K562 (cell line): ENCODE data around the gene TMEM128. TPM values are rescaled to one million over a fixed set of nuclear protein-coding genes. Genes with fewer than 3 reads are reported as not detected.

ENCODE experiments used
- ARID4B ChIP-seq: sonication (generic); formaldehyde crosslinking; IDR thresholded peaks from 2 replicates; pipeline ENCODE4 v1.8.0; 2022; ENCODE audit warnings: mild to moderate bottlenecking, missing genetic modification reagents
- CTCFL ChIP-seq: IDR thresholded peaks from 2 replicates; pipeline ENCODE4 v1.6.1; 2011; ENCODE audit warnings: borderline replicate concordance, low read depth, mild to moderate bottlenecking, moderate library complexity, low read length; ENCODE audit not compliant: insufficient read depth, poor library complexity, severe bottlenecking
- GTF2F1 ChIP-seq: IDR thresholded peaks from 2 replicates; pipeline ENCODE4 v1.6.1; 2011; ENCODE audit warnings: low read depth, low read length, improper control_type of control experiment
- HOXB6 ChIP-seq: fragments of 250-450 bp; sonication (Bioruptor Pico); IDR thresholded peaks from 2 replicates; pipeline ENCODE4 v1.5.1; 2022; ENCODE audit warnings: mild to moderate bottlenecking, borderline replicate concordance
- KLF6 ChIP-seq: fragments of 250-450 bp; sonication (Bioruptor Pico); IDR thresholded peaks from 2 replicates; pipeline ENCODE4 v1.4.0; 2020; ENCODE audit warnings: mild to moderate bottlenecking, moderate library complexity, borderline replicate concordance
- LCOR ChIP-seq: sonication (generic); formaldehyde crosslinking; IDR thresholded peaks from 2 replicates; pipeline ENCODE4 v1.8.0; 2022; ENCODE audit warnings: mild to moderate bottlenecking, missing genetic modification reagents
- NCOA1 ChIP-seq: fragments of 450-650 bp; IDR thresholded peaks from 2 replicates; pipeline ENCODE4 v1.6.1; 2016; ENCODE audit warnings: low read depth
- RBM34 ChIP-seq: fragments of 200-400 bp; formaldehyde crosslinking; IDR thresholded peaks from 2 replicates; pipeline ENCODE4 v1.6.1; 2018; ENCODE audit warnings: low read length, borderline replicate concordance; ENCODE audit not compliant: insufficient read depth
- RHOXF2B ChIP-seq: fragments of 250-450 bp; sonication (Bioruptor Pico); conservative IDR thresholded peaks from 2 replicates; pipeline ENCODE4 v1.5.1; 2021
- SETDB1 ChIP-seq: IDR thresholded peaks from one replicate; pipeline ENCODE4 v1.6.1; 2012; ENCODE audit warnings: low read length, control low read depth, inconsistent platforms
- SFPQ ChIP-seq: fragments of 200-400 bp; formaldehyde crosslinking; IDR thresholded peaks from 2 replicates; pipeline ENCODE4 v1.6.1; 2017; ENCODE audit warnings: mild to moderate bottlenecking, low read depth, low read length, moderate library complexity
- TARDBP ChIP-seq: fragments of 450-650 bp; IDR thresholded peaks from 2 replicates; pipeline ENCODE4 v1.6.1; 2016
- TCFL5 ChIP-seq: fragments of 250-450 bp; sonication (Bioruptor Pico); conservative IDR thresholded peaks from 2 replicates; pipeline ENCODE4 v1.6.1; 2021; ENCODE audit warnings: mild to moderate bottlenecking, moderate library complexity, matching md5 sums
- ZBED1 ChIP-seq: IDR thresholded peaks from 2 replicates; pipeline ENCODE4 v1.6.1; 2014
- ZNF184 ChIP-seq: sonication (generic); formaldehyde crosslinking; IDR thresholded peaks from 2 replicates; pipeline ENCODE4 v1.5.0; 2020; ENCODE audit warnings: missing genetic modification reagents
- ZNF507 ChIP-seq: conservative IDR thresholded peaks from 2 replicates; pipeline ENCODE4 v1.6.1; 2017; ENCODE audit warnings: missing genetic modification characterization, missing compliant biosample characterization
- ZNF655 ChIP-seq: fragments of 250-450 bp; sonication (Bioruptor Pico); IDR thresholded peaks from 2 replicates; pipeline ENCODE4 v1.5.0; 2021
- ZZZ3 ChIP-seq: fragments of 450-650 bp; IDR thresholded peaks from 2 replicates; pipeline ENCODE4 v1.6.1; 2016; ENCODE audit warnings: antibody characterized with exemption, mild to moderate bottlenecking, moderate library complexity
- polyA plus RNA-seq, 8 experiments: library from polyadenylated mRNA; depleted of rRNA in 4 of 8; stranded (reverse) in 5 of 8; unstranded in 3 of 8; fragments of >200 nt; fragmentation: Nextera tagmentation in 2 of 8; fragmentation: Illumina TruSeq in 1 of 8; extraction: Ambion mirVana in 2 of 8; extraction: Trizol in 1 of 8; gene quantifications; 2 replicates each; pipeline versions ENCODE4 v1.2.1 to v1.2.3, GENCODE V29; 2011 to 2014; ENCODE audit warnings: inconsistent platforms in 1 of 8, missing spikeins in 1 of 8
- total RNA-seq, 7 experiments: library from RNA; depleted of rRNA in 6 of 7; stranded (reverse); fragments of >200 nt in 6 of 7; fragmentation: Illumina TruSeq in 2 of 7; extraction: Trizol in 2 of 7; gene quantifications; 2 replicates each; pipeline versions ENCODE4 v1.2.1 to v1.2.3, GENCODE V29; 2011 to 2021; ENCODE audit warnings: low replicate concordance in 1 of 7

TMEM128 gene
- total and polyA plus RNA-seq, 9 of the 15 experiments (the other 6 are each of a cell fraction or from before 2014, with no cell fraction given): 9.1 to 40.0 (median 14.3) TPM

- TF ChIP-seq ARID4B (peak; percentile 96), GTF2F1 (no peak), ZNF655 (CRISPR knock-in tag) (no peak), TARDBP (no peak), NCOA1 (no peak), SETDB1 (peak; percentile 59), RHOXF2B (CRISPR knock-in tag) (no peak), ZBED1 (no peak), ZZZ3 (no peak), KLF6 (CRISPR knock-in tag) (no peak), CTCFL (no peak), ZNF507 (tag) (no peak), LCOR (0 out of 2 replicates have a peak, but pooled peaks have one; percentile 50), TCFL5 (no peak), ZNF184 (CRISPR knock-in tag) (no peak), HOXB6 (no peak), SFPQ (no peak), RBM34 (no peak)
Measured at GRCh38 chr4:4289941-4290850, 42.2 kb upstream of the TMEM128 start, which contains the start of the genes LYAR and ZBTB49 (continued).
